GM19035 (cell line): ENCODE data around the gene TPST1.
"Not testable (repeated sequence)": the region's sequence is repeated elsewhere in the genome, so short reads cannot be mapped to it uniquely, and the experiment has no call there.

Source experiments
- ATAC-seq: cut with Tn5 transposase; IDR thresholded peaks from one replicate; pipeline ENCODE4 v1.9.1; 2021; ENCODE audit not compliant: unreplicated experiment

TPST1 gene

GRCh38 chr7:66204822-66205740 is at the start of gene TPST1:
TPST1 (plus strand) TSS chr7:66205334; CDS start chr7:66240426, 35,092 bp downstream.
- ATAC-seq: peak; percentile 93

DNA sequence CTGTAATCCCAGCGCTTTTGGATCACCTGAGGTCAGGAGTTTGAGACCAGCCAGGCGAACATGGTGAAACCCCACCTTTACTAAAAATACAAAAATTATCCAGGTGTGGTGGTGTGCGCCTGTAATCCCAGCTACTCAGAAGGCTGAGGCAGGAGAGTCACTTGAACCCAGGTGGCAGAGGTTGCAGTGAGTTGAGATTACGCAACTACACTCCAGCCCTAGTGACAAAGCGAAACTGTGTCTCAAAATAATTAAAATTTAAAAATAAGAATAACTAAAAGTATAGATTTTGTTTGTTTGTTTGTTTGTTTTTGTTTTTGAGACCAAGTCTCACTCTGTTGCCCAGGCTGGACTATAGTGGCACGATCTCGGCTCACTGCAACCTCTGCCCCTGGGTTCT is 49.1 kb upstream of the TPST1 start:
- ATAC-seq: not testable (repeated sequence)

DNA sequence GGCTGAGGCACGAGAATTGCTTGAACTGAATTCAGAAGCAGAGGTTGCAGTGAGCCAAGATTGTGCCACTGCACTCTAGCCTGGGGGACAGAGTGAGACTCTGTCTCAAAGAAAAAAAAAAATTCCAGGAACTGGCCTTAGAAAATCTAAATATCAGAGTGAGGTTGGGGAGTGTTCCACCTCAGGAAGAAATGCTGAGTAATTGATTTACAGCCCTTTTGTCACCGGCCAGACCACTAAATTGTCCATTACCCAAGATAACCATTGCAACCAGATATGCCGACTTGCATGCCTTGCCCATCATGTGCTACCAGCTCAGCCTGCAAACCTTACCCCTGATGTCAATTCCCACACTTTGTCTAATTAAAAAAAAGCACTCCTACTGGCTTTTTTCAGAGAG is 48.1 kb upstream of the TPST1 start:
- no peak for ATAC-seq

GRCh38 chr7:66162622-66163021 is 42.5 kb upstream of the TPST1 start:
- ATAC-seq: no peak

- no peak for ATAC-seq
Measured at GRCh38 chr7:66163186-66163610, 41.9 kb upstream of the TPST1 start.

DNA sequence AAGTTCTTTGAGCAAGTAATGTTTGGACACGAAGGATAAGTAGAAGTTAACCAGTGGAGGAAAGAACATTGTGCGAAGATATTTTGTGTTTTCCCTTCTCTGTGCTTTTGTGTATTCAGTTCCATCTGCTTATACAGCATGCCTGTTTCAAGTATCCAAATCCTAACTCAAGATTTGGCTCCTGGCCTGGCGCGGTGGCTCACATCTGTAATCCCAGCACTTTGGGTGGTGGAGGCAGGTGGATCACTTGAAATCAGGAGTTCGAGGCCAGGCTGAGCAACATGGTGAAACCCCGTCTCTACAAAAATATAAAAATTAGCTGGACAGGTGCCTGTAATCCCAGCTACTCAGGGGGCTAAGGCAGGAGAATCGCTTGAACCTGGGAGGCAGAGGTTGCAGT is 40.8 kb upstream of the TPST1 start:
- ATAC-seq: no peak

- ATAC-seq: no peak
Measured at GRCh38 chr7:66167773-66168387, 37.3 kb upstream of the TPST1 start.

- ATAC-seq: no peak
Measured at GRCh38 chr7:66169616-66170015, 35.5 kb upstream of the TPST1 start.

GRCh38 chr7:66170309-66171231 is 34.6 kb upstream of the TPST1 start:
- no peak for ATAC-seq

GRCh38 chr7:66172536-66173401 is 32.4 kb upstream of the TPST1 start:
- not testable (repeated sequence) for ATAC-seq

- no peak for ATAC-seq
Measured at GRCh38 chr7:66173856-66174255, 31.3 kb upstream of the TPST1 start.

- ATAC-seq: not testable (repeated sequence)
Measured at GRCh38 chr7:66175006-66175405, 30.1 kb upstream of the TPST1 start.

- no peak for ATAC-seq
Measured at GRCh38 chr7:66176914-66177313, 28.2 kb upstream of the TPST1 start.

- ATAC-seq: no peak
Measured at GRCh38 chr7:66178258-66178657, 26.9 kb upstream of the TPST1 start.

GRCh38 chr7:66181329-66181728 is 23.8 kb upstream of the TPST1 start:
- ATAC-seq: no peak

DNA sequence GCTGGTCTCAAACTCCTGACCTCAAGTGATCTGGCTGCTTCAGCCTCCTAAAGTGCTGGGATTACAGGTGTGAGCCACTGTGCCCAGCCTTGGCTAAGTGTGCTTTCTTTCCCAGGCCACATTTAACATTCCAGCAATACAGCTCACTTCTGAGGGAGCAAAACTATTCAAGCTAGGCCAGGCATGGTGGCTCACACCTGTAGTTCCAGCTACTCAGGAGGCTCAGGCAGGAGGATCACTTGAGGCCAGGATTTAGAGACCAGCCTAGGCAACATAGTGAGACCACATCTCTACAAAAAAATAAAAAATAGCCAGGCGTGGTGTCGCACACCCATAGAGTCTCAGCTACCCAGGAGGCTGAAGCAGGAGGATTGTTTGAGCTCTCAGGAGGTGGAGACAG is 23.3 kb upstream of the TPST1 start:
- ATAC-seq: no peak

- ATAC-seq: no peak
Measured at GRCh38 chr7:66182920-66183319, 22.2 kb upstream of the TPST1 start.

DNA sequence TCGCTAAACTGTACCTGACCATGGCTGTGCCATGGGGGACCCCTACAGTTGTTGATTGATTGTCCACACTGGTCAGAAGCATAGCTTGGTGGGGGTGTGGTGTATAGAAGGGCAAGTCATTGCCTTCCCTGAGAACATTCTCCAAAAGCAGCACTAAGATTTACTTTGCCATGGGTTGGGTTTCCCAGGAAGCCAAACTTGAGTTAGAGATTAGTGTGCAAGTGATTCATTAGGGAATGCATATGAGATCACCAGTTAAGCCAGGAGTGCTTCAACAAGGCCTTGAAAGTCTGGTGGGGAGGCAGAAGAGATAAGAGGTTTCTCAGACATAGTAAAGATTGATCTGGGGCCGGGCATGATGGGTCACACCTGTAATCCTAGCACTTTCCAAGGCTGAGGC is 21.4 kb upstream of the TPST1 start:
- ATAC-seq: no peak

DNA sequence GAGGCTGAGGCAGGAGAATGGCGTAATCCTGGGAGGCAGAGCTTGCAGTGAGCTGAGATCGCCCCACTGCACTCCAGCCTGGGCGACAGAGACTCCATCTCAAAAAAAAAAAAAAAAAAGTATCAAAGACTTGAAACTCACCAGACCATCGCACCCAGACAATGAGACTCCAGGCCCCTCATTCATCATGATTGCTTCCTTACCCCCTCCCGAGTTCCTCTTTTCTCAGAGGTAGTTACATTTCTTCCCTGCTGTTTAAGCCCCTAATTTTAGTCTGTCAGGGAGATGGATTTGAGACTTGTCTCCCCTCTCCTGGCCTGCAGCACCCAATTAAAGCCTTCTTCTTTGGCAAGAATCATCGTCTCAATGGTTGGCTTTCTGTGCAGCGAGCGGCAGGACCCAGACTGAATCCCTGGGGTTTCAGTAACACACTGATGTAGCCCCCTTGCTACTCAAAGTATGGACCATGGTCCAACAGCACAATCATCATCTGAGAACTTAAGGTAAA is 19.4 kb upstream of the TPST1 start:
- ATAC-seq: no peak

GRCh38 chr7:66186991-66187390 is 18.1 kb upstream of the TPST1 start:
- no peak for ATAC-seq
